Measurements from ENCODE around the gene FXYD2. TPM values are rescaled to one million over a fixed set of nuclear protein-coding genes. Genes with fewer than 3 reads are reported as not detected.

Gene FXYD2
- total and polyA plus RNA-seq, 2 of the 13 experiments (the other 11 are each of a cell fraction or from before 2014, with no cell fraction given), result 45.9 to 106 TPM

DNA sequence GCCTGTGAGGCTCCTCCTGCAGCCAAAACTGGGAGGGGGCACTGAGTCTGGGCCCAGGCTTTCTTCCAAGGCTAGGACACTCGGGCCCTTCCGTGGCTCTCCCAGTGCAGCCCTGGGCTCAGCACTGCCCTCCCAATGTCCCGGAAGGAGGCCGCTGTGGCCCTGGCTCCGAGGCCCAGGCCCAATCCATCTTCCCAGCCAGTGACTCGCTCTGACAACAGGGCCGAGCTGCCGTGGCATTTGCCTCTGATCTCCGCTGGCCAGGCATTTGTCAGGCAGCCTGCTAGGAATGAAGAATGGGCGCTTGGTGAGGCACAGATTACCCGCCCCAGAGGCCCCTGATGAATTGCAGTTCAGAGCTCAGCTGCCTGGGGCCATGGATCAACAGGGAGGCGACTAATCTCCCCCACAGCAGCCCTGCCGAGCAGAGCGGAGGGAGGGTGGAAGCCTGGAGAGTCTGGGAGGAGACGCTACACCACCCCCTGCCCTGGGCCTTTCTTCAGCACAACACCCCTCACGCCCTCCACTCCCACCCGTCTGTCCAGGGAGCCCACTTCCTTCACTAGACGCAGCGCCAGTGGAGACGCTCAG lies 8.3 kb downstream of the FXYD2 start (continued):
- no peak for TF ChIP-seq KAT2B (IDR thresholded peaks at IDR 0.05; ENCODE audit: borderline replicate concordance, low read depth, low read length)
- no peak for TF ChIP-seq SMYD3 (CRISPR knock-in tag; IDR thresholded peaks at IDR 0.05)
- no peak for TF ChIP-seq RAD51 (IDR thresholded peaks at IDR 0.05; ENCODE audit: borderline replicate concordance)
- no peak for TF ChIP-seq EHMT2 (IDR thresholded peaks at IDR 0.05; ENCODE audit: borderline replicate concordance, low read depth, low read length)
- 0 out of 2 replicates have a peak, but pooled peaks have one; percentile 12 for TF ChIP-seq RBFOX2 (IDR thresholded peaks at IDR 0.05; ENCODE audit: low read depth, low read length)
- no peak for TF ChIP-seq ATF7-NPFF (CRISPR knock-in tag; IDR thresholded peaks at IDR 0.05; ENCODE audit: low read depth)
- no peak for TF ChIP-seq ZKSCAN1 (IDR thresholded peaks at IDR 0.05; ENCODE audit: low read length)
- no peak for TF ChIP-seq SCMH1 (CRISPR knock-in tag; IDR thresholded peaks at IDR 0.05; ENCODE audit: borderline replicate concordance)
- TF ChIP-seq ZNF720 (CRISPR knock-in tag; IDR thresholded peaks at IDR 0.05), result no peak
- TF ChIP-seq, protein P1, sequence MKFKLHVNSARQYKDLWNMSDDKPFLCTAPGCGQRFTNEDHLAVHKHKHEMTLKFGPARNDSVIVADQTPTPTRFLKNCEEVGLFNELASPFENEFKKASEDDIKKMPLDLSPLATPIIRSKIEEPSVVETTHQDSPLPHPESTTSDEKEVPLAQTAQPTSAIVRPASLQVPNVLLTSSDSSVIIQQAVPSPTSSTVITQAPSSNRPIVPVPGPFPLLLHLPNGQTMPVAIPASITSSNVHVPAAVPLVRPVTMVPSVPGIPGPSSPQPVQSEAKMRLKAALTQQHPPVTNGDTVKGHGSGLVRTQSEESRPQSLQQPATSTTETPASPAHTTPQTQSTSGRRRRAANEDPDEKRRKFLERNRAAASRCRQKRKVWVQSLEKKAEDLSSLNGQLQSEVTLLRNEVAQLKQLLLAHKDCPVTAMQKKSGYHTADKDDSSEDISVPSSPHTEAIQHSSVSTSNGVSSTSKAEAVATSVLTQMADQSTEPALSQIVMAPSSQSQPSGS (CRISPR knock-in tag; IDR thresholded peaks at IDR 0.05), result no peak
- TF ChIP-seq ZFY (CRISPR knock-in tag; IDR thresholded peaks at IDR 0.05), result peak; percentile 73
- TF ChIP-seq ZNF672 (CRISPR knock-in tag; IDR thresholded peaks at IDR 0.05), result no peak
- TF ChIP-seq ZFP90 (CRISPR knock-in tag; IDR thresholded peaks at IDR 0.05; ENCODE audit: borderline replicate concordance), result no peak; the same call in 1 of the 2 replicates
- no peak for TF ChIP-seq ZNF224 (CRISPR knock-in tag; IDR thresholded peaks at IDR 0.05)
- TF ChIP-seq RBM22 (optimal IDR thresholded peaks at IDR 0.05; ENCODE audit: low read length), result peak; percentile 10
- TF ChIP-seq PBX2 (CRISPR knock-in tag; IDR thresholded peaks at IDR 0.05), result no peak
- no peak for TF ChIP-seq SP2 (CRISPR knock-in tag; IDR thresholded peaks at IDR 0.05)
- TF ChIP-seq, protein P2, sequence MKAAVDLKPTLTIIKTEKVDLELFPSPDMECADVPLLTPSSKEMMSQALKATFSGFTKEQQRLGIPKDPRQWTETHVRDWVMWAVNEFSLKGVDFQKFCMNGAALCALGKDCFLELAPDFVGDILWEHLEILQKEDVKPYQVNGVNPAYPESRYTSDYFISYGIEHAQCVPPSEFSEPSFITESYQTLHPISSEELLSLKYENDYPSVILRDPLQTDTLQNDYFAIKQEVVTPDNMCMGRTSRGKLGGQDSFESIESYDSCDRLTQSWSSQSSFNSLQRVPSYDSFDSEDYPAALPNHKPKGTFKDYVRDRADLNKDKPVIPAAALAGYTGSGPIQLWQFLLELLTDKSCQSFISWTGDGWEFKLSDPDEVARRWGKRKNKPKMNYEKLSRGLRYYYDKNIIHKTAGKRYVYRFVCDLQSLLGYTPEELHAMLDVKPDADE (CRISPR knock-in tag; IDR thresholded peaks at IDR 0.05), result no peak
- TF ChIP-seq NRL (CRISPR knock-in tag; IDR thresholded peaks at IDR 0.05; ENCODE audit: borderline replicate concordance), result no peak
- no peak for TF ChIP-seq CCAR2 (optimal IDR thresholded peaks at IDR 0.05; ENCODE audit: low read depth, low read length)
- no peak for TF ChIP-seq HNRNPH1 (optimal IDR thresholded peaks at IDR 0.05; ENCODE audit: low read depth, low read length)
- TF ChIP-seq, protein P3, sequence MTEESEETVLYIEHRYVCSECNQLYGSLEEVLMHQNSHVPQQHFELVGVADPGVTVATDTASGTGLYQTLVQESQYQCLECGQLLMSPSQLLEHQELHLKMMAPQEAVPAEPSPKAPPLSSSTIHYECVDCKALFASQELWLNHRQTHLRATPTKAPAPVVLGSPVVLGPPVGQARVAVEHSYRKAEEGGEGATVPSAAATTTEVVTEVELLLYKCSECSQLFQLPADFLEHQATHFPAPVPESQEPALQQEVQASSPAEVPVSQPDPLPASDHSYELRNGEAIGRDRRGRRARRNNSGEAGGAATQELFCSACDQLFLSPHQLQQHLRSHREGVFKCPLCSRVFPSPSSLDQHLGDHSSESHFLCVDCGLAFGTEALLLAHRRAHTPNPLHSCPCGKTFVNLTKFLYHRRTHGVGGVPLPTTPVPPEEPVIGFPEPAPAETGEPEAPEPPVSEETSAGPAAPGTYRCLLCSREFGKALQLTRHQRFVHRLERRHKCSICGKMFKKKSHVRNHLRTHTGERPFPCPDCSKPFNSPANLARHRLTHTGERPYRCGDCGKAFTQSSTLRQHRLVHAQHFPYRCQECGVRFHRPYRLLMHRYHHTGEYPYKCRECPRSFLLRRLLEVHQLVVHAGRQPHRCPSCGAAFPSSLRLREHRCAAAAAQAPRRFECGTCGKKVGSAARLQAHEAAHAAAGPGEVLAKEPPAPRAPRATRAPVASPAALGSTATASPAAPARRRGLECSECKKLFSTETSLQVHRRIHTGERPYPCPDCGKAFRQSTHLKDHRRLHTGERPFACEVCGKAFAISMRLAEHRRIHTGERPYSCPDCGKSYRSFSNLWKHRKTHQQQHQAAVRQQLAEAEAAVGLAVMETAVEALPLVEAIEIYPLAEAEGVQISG (CRISPR knock-in tag; IDR thresholded peaks at IDR 0.05), result peak; percentile 30
- no peak for TF ChIP-seq KLF6 (CRISPR knock-in tag; IDR thresholded peaks at IDR 0.05)
- TF ChIP-seq GATAD1 (CRISPR knock-in tag; IDR thresholded peaks at IDR 0.05), result no peak
- no peak for TF ChIP-seq ZNF431 (CRISPR knock-in tag; IDR thresholded peaks at IDR 0.05; ENCODE audit: borderline replicate concordance, low read depth)
- no peak for TF ChIP-seq ZMYM2 (CRISPR knock-in tag; IDR thresholded peaks at IDR 0.05)

All from HepG2 (cell line).